Endothelial cell (in vitro differentiated cells): Measurements from ENCODE around the gene KDM1A. TPM values are rescaled to one million over a fixed set of nuclear protein-coding genes. Genes with fewer than 3 reads are reported as not detected.

ENCODE experiments used
- DNase-seq: peaks from one replicate; pipeline ENCODE4 v3.0.0; 2021; ENCODE audit warnings: low spot score
- H3K27ac Mint-ChIP-seq: one replicate; pipeline ENCODE4 v1.8.0; 2021; ENCODE audit warnings: mixed read lengths, inconsistent platforms; ENCODE audit not compliant: unreplicated experiment
- H3K27me3 Mint-ChIP-seq: one replicate; pipeline ENCODE4 v1.8.0; 2021; ENCODE audit warnings: mild to moderate bottlenecking, moderate library complexity, mixed read lengths, inconsistent platforms; ENCODE audit not compliant: unreplicated experiment
- H3K36me3 Mint-ChIP-seq: one replicate; pipeline ENCODE4 v1.8.0; 2021; ENCODE audit warnings: mild to moderate bottlenecking, low read depth, mixed read lengths, inconsistent platforms; ENCODE audit not compliant: unreplicated experiment
- H3K4me1 Mint-ChIP-seq: one replicate; pipeline ENCODE4 v1.8.0; 2021; ENCODE audit warnings: mild to moderate bottlenecking, mixed read lengths, inconsistent platforms; ENCODE audit not compliant: unreplicated experiment
- H3K4me3 Mint-ChIP-seq: one replicate; pipeline ENCODE4 v1.8.0; 2021; ENCODE audit warnings: mild to moderate bottlenecking, mixed read lengths, inconsistent platforms; ENCODE audit not compliant: unreplicated experiment
- H3K9me3 Mint-ChIP-seq: one replicate; pipeline ENCODE4 v1.8.0; 2021; ENCODE audit warnings: mixed read lengths, inconsistent platforms; ENCODE audit not compliant: unreplicated experiment
- CTCF ChIP-seq: fragments of 200-600 bp; sonication (generic); IDR thresholded peaks from one replicate; pipeline ENCODE4 v1.5.0; 2021; ENCODE audit warnings: antibody characterized with exemption; ENCODE audit not compliant: unreplicated experiment
- total RNA-seq: library from RNA; stranded (reverse); fragmentation: NEBNext Ultra II Directional; extraction: Animal tissue kit (Norgen Biotek cat#: 25700); gene quantifications from one replicate; pipeline ENCODE4 v1.2.1, GENCODE V29; 2021; ENCODE audit not compliant: unreplicated experiment

The KDM1A gene
- total RNA-seq, 1 donor from 2014 or later, result 105 TPM

GRCh38 chr1:23124259-23125026, 105.2 kb downstream of the KDM1A start:
- TF ChIP-seq CTCF, result no peak
- DNase-seq, result no peak
- no peaks in the 10 kb centered on the region for H3K36me3 Mint-ChIP-seq
- no peak overlapping the region for H3K4me3 Mint-ChIP-seq
- no peaks in the 10 kb centered on the region for H3K9me3 Mint-ChIP-seq
- H3K27me3 Mint-ChIP-seq, result peaks cover under 1% of the 10 kb centered on the region
- H3K27ac Mint-ChIP-seq, result no peak overlapping the region
- H3K4me1 Mint-ChIP-seq, result peaks cover 45% of the 10 kb centered on the region

- H3K36me3 Mint-ChIP-seq, result no peaks in the 10 kb centered on the region
- no peak for TF ChIP-seq CTCF
- H3K4me1 Mint-ChIP-seq, result peaks cover 49% of the 10 kb centered on the region
These were observed 106.2 kb downstream of the KDM1A start for GRCh38 chr1:23125489-23125888.

GRCh38 chr1:23126200-23126599, 106.9 kb downstream of the KDM1A start:
- no peak for TF ChIP-seq CTCF
- H3K9me3 Mint-ChIP-seq, result no peaks in the 10 kb centered on the region
- H3K4me1 Mint-ChIP-seq, result peaks cover 51% of the 10 kb centered on the region
- H3K36me3 Mint-ChIP-seq, result no peaks in the 10 kb centered on the region
- no peak overlapping the region for H3K4me3 Mint-ChIP-seq
- DNase-seq, result no peak
- H3K27me3 Mint-ChIP-seq, result peaks cover 2% of the 10 kb centered on the region
- no peak overlapping the region for H3K27ac Mint-ChIP-seq

More at GRCh38 chr1:23125489-23125888, 106.2 kb downstream of the KDM1A start:
- Mint-ChIP-seq H3K27me3 (peaks cover 2% of the 10 kb centered on the region), H3K9me3 (no peaks in the 10 kb centered on the region), H3K4me3 (no peak overlapping the region), H3K27ac (no peak overlapping the region)
- no peak for DNase-seq

GRCh38 chr1:23126801-23127200, 107.5 kb downstream of the KDM1A start:
- H3K27ac Mint-ChIP-seq, result no peak overlapping the region
- H3K36me3 Mint-ChIP-seq, result no peaks in the 10 kb centered on the region
- peaks cover 51% of the 10 kb centered on the region for H3K4me1 Mint-ChIP-seq

More at GRCh38 chr1:23126801-23127200, 107.5 kb downstream of the KDM1A start:
- TF ChIP-seq CTCF, result no peak
- Mint-ChIP-seq H3K9me3 (no peaks in the 10 kb centered on the region), H3K27me3 (peaks cover 2% of the 10 kb centered on the region), H3K4me3 (no peak overlapping the region)
- DNase-seq, result no peak
